ENCODE measurements around the gene MOSPD3. TPM values are rescaled to one million over a fixed set of nuclear protein-coding genes. Genes with fewer than 3 reads are reported as not detected.

The MOSPD3 gene
- polyA plus RNA-seq, 10 donors = 11.8 to 20.0 (median 15.8) TPM

DNA sequence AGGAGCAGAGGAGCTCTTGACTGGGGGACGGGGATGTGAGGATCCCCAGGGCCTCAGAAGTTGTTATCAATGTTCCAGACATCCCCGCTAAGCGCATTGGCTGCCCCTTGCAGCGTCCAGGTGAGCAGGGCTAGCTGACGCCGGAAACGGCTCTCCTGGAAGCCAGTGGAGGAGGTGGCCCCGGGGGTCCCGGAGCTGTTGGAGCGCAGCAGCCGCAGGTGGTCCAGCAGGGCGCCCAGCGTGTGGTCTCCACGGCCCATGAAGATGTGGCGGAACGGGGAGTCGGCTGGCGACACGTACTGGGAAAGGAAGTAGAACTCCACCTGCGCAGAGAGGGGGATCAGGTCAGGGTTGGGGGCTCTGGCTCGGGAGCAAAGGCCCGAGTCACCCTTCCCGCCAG is 8.5 kb downstream of the MOSPD3 start:
- DNase-seq = no peak

DNA sequence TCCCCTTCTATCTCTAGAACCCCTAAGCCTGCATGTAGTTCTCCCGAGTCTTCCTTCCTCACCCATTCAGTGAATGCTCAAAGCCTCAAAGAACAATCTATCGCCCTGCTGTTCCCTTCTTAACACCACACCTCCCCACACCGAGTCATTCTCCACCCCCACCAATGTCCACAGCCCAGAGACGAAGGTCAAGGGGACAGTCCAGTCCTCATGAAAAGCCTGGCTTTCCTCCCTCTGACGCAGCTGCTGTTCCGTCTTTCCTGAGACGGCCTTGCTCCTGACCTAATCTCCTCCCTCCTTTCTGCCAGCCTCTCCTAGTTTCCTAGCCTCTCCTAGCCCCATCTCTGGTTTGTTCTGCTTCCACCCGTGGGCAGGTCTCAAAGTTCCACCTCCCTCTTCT is 9.2 kb downstream of the MOSPD3 start:
- DNase-seq = no peak

DNA sequence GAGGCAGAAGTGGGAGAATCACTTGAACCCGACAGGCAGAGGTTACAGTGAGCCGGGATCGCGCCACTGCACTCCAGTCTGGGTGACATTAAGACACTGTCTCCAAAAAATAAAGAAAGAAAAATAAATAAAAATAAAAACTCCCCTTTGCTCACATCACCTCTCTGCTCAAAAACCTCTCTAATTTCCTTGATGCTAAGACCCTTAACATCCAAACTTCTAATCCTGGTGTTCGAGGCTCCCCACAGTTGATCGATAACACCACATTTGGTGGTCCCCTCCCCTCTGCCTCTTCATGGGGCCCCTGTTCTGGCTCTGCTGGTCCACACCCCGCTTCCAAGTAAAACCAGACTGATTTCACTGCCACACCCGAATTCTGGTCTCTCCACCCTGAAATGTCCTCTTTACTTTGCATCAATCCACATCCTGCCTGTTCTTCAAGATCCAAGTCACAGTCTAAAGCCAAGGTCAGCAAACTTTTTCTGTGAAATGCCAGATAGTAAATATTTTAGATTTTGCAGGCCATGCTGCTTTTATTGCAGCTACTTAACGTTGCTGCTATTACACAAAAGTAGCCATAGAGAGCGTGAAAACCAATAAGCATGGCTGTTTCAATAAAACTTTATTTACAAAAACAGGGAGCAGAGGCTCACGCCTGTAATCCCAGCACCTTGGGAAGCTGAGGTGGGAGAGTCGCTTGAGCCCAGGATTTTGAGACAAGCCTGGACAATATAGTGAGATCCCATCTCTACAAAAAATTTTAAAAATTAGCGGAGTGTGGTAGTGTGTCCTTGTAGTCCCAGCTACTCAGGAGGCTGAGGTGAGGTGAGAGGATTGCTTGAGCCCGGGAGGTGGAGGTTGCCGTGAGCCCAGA is 11.8 kb downstream of the MOSPD3 start:
- no peak for DNase-seq

DNA sequence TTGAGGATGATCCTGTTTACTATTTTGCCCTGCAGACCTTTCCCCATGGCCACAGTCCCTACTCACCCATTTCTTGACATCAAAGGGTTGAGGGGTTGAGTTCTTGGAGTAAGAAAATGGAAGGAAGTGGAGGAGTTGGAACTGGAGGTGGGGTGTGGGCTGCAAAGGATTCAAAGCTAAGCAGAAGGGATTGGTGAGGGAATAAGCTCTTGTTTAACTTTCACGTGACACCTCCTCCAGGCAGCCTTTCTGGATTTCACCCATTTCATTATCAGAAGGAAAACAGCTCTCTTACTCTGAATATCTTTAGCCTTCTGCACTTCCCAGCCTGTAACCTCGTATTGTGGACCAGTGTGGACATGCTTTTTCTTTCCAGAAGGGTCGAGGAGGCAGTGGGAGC is 13.7 kb downstream of the MOSPD3 start:
- DNase-seq = no peak

DNA sequence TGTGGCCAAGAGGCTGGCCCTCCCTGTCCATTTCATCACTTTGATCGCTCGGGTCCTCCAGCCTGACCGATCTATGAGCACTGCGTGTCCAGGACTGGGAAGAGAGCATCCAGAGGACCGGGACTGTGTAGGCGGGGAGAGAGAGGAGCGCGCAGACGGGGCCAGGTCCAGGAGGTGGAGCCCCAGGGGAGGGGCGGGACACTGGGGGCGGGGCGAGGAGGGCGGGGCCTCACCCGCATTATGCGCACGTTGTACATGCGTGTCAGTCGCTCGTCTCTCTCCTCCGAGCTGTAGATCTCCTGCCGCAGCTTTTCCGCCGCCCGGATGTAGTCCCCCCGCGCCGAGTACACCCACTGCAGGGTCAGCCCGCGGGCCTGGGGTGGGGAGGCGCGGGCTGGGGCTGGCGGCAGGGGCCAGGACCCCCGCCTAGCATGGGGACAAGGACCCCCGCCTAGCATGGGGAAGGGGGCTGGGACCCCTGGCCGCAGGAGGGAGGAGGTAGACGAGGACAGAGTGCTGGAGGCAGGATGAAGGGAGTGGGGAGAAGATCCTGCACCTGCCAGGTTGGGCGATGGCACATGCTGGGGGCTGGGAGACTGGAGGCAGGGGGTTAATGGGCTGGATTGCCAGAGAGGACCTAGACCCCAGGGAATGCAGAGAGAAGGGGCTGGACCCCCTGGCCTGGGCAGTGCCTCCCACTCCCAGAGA is 14.3 kb downstream of the MOSPD3 start:
- DNase-seq = peak; percentile 64 to 76 (median 71)

DNA sequence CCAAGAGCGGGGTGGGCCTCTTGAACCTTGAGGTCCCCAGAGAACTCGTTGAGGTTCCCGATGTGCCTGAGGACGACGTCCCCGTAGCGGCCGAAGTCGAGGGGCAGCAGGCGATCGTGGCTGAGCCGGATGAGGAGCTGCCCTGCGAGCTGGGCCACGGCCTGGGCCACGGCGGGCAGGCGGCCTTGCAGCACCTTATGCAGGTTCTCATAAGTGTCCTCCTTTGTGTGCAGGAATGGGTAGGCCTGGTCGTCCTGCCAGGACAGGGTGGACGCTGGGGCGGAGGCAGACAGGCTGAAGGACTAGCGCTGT is 14.9 kb downstream of the MOSPD3 start:
- DNase-seq = no peak

DNA sequence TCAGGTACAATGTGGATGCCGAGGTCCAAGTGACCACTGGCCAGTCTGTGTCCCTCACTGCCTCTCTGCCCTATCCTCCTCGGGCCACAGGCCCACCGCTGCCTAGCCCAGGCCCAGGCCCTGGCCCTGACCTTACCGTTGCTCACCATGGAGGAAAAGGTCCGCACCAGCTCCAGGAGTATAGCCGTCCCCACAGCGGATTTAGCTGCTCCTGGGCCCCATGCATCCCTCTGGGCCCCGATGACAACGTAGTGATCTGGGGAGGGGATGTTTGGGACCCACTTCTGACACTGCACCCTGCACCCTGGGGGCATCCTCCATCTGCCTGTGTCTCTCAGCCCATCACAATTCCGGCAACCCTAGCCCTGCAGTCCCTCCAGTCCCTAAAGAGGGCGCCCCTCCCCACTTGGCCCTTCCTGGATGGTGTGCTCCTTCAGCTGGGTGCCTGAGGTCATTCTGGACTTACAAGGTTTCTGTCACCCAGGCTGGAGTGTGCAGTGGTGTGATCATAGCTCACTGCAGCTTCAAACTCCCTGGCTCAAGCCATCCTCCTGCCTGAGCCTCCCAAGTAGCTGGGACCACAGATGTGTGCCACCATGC is 16.9 kb downstream of the MOSPD3 start:
- no peak for DNase-seq

DNA sequence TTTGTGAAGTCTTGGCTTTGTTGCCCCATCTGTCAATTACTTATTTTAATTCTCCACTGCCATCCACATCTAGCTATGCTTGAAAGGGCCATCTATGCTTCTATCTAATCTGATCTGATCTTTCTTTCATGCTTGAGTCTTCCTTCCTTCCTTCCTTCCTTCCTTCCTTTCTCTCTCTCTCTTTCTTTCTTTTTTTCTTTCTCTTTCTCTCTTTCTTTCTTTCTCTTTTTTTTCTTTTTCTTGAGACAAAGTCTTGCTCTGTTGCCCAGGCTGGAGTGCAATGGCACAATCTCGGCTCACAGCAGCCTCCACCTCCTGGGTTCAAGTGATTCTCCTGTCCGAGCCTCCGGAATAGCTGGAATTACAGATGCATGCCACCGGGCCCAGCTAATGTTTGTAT is 17.7 kb downstream of the MOSPD3 start:
- no peak for DNase-seq

DNA sequence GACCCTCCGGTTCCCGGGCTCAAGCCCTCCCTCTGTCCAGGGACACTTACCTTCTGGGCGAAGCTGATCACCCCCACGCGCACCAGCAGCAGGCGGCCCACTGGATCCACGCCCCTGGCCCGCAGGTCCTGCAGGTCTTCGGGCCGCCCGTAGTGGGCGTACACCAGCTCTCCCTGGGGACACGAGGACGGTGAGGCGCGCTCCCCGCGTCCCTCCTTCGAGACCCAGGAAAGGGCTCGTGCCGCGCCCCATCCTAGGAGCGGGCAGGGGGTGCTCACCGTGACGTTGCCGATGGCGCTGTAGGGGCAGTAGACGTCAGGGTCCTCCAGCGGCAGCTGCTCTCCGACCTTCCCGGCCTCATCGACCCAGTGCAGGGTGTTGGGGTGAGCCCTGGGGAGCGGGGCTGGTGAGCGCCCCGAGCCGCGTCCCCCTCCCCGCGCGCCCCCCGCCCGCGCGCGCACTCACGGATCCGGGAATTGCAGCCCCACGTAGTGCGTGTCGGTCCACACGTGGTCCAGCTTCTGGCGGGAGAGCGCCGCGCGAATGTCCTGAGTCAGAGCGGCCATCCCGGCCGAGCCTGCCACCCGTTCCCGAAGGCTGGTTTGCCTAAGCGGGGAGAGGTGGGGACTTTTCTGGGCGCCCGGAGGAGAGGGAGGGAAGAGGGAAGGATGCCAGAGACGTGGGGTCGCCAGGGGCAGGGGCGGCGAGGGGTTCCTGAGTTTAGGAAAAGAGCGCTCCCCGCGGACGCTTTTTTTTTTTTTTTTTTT is 20.8 kb downstream of the MOSPD3 start:
- DNase-seq = peak in 2 of 3 donors; percentile 40 to 68

DNA sequence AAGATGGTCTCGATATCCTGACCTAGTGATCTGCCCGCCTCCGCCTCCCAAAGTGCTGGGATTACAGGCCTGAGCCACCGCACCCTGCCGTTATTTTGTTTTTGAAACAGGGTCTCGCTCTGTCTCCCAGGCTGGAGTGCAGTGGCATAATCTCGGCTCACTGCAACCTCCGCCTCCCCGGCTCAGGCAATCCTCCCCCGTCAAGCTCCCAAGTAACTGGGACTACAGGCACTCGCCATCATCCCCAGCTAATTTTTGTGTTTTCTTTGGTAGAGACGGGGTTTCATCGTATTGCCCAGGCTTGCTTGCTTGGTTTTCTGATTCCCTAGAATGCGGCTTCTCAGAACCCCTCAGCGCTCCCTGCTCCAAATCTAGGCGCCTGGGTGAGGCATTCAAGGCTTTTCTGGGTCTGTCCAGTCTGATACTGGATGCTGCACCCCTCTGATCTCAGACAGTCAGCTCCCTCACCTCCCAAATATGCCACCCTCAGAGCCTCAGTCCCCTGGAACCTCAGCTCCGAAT is 27.7 kb downstream of the MOSPD3 start:
- no peak for DNase-seq

DNA sequence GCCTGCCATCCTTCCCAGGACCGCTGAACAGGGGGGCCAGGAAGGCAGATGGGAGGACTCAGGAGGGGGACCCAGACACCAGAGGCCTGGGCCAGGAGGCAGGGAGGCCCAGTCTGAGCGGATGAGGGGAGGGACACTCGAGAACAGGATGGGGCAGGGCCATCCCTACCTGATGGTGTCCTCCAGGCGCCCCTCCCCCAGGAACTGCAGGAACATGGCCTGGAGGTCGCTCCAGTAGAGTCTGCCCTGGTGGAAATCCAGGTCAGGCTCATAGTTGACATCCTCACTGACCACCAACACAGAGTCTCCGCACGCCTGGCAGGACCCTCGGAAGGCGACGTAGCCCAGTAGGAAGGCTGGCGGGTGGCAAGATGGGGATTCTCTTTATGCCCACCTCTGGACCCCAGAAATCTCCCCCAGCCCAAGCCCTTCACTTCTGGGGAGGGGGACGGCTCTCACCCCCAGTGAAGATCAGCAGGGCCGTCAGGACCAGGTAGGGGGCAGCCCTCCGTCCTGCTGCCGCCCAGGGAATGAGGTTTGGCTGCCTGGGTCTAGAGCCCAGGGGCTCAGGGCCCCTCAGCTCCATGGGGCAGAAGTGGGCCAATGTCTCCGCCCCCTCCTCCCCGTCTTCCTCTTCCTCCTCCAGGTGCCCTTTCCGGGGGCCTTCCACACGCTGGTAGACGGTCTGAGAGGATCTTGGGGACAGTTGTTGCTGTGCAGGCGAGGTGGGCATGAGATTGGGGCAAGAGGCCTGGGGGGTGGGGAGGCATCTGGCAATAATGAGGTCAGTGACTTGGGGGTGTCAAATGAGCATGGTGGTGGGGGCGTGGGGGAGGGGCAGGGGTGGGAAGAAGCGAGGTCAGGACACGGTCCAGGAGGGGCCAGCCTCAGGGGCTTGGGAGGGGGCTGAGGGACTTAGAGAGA is 28.4 kb downstream of the MOSPD3 start:
- no peak for DNase-seq

DNA sequence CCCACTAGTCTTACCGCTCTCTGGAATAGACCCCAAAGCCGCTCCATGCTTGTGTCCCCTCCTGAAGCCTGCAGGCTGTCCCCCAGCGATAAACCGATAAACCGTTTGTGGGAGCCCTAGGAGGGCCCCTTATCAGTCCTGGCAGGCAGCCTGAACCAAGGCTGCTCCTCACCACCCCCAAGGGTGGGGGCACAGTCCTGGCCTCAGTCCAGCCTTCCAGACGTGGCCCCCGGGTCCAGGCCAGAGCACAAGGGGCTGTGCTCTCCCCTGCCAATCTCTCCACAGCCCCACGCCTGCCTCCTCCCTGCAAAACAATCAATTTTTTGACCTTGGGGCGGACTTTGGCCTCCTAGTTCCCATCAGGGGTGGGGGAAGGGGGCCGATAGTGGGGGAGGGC is 29.1 kb downstream of the MOSPD3 start, which contains the start of gene TFR2:
Gene TFR2 (minus strand): TSS at position 90 of the 397 bp plus-strand sequence. CDS start 43 bp downstream, at position 47.
- DNase-seq = no peak

DNA sequence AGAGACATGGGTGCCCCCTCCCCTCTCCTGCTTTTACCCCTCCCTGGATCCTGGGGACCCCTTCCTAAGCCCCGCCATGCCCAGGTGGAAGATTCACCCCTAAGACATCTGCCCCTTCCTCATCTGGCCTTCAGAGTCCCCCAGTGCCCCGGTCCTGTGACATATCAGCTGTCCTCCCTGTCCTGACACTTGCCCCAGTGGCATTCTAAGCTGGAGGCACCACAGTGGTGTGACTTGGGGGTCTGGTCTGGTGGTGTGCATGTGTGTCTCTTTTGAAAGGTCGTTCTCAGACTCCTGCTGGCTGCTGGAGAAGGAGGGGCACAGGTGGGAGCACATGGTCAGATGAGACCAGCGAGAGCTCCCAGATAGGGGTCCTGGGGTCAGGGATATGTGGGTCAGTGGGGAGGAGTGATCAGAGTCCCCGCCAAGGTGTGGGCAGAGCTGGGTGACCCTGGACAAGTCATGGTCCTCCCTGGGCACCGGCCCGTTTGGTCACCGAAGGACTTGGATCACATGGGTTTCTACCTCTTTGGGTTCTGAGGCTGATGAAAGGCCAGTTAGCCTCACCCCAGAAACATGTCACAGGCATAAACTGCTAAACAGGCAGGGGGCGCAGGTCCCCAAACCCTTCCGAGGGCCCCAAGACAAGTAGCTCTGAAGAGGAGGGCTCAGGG is 29.7 kb downstream of the MOSPD3 start:
- DNase-seq = no peak

DNA sequence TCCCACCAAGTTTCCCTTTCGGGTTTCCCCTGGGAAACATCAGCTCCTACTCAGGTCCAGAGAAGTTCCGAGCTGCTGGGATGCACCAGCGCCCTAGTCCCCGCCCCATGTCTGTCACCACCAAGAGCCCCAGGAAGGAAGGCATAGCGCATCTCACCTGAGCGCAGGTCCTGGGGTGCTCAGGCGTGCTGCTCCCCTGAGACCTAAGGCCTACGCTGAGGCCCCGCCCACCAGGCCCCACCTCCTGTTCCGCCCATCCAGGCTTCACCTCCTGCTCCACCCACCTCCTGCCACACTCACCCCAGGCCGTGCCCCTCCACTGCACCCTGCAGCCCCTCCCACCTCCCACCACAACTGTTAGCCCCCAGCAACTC is 30.2 kb downstream of the MOSPD3 start:
- no peak for DNase-seq

DNA sequence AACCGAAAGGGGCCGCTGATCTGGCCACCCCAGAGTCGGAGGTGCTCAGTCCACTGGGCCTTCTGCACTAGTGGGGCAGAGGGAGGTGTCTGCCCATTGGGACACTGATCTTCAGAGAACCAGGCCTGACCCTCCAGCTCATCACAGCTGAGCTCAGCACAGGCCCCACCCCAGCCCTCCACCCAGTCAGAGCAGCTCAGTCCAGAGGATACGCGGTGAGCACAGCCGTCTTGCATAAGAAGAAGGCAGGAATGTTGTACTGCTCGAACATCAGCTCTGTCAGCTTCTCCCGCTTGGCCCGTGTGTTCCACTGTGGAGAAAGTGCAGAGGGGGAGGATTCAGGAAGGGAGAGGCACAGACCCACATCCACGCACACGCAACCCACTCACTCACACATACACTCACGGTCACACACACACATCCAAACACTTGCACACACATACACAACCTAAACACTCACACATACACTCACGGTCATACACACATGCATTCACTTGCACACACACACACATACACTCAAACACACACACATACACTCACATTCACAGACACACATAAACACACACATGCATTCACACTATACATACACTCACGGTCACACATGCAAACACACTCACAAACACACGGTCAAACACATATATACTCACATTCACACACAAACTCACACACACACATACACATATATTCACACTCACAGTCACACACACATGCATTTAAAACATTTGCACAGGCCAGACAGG is 37.7 kb downstream of the MOSPD3 start:
- DNase-seq = no peak

DNA sequence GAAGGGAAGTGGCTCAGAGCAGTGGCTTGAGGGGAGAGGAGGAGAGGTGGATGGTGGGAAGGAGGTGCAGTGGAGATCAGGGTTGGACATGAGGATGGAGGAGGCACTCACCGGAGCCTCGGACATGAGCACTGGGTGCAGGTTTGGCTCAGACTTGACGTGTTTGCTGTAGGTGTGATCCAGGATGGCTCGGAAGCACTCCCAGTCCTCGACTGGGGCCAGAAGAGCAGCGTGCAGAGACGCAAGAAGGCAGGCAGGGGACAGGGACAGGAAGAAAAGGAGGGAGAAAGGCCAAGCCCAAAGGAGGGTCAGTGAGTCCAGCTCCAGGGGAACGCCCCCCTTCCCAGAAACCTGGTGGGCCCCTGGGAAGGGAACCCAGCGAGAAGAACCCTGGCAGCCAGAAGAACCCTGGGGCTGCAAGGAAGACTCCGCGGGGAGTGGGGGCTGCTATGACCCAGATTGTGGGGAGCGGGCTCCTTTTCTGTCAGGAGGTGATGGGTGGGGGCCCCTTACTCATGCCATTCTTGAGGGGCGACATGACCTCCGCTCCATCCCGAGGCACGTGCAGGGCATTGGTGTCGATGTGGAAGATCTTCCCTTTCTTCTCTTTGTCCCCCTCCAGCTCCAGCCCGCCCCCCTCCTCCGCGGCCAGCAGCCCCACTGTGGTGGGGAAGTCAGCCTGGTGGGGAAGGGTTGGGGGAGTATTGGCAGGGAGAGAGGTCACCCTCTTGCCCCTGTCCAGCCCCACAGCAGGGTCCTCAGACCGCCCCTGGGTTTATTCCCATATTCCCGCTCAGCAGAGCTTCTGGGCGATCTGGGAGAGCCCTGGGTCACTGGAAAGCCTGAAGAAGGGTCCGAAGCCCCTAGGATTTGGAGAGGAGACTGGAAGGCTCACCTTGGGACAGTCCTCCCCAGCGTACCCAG is 42.8 kb downstream of the MOSPD3 start:
- DNase-seq = no peak

DNA sequence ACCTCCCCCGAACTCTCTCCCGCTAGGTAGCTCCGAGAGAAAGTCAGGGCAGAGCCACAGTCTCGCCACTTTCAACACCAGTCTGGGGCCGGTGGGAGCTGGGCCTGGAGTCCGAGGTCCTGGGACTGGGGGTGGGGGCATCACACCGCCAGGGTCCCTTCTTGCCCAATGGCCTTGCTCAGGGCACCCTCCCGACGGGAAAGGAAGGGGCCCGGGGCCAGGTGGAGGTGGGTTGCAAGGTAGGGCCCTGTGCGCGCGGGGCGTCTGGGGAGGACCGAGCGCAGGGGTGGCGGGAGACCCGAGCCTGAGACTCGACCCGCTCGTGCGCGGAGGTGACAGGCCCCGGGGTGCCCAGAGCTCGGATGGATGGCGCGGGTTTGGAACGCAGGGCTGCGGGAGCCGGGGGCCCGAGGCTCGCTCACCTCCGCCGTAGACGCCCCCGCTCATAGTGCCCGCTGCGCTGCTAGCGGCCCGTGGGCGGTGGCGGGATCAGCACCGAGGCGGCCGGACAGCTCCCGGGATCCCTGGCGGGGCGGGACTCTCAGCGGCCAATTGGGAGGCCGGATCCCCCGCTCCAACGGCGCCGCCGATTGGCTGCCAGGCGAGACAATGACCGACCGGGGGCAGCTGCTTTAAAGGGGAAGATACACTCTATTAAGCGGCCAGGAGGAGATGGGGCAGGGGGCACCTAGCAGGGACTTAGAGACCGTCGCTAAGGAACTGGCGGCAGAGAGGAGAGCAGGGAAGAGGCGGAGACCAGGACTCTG is 43.8 kb downstream of the MOSPD3 start, which contains the start of gene ACTL6B:
Gene ACTL6B (minus strand): TSS at position 541 of the 767 bp plus-strand sequence. CDS start 94 bp downstream, at position 447.
- peak in 2 of 3 donors; percentile 60 to 83 for DNase-seq
